Measurements from ENCODE around the gene POU6F2.

DNA sequence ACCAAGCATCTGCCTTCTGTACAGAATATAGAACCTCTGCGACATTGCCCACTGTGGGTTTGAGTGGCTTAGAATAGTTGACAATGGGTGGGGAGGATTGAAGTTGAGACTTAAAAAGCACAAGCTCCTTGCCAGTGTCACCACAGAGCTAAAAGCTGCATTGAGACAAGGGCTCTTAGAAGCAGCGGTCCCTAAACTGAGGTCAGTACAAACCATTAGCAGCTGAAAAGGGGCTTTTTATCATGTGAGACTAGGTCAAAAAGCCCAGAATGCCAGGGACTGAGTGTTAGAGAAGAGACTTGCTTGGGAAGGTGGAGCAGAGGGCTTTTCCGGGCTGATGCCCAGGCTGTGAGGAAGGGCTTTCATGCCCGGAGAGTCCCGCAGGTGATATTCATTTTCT is 91.3 kb downstream of the POU6F2 start:
- TF ChIP-seq CTCF (IDR thresholded peaks at IDR 0.05 in 2 of 3, conservative IDR thresholded peaks at IDR 0.05 in 1 of 3; ENCODE audit: borderline replicate concordance in 1 of 3, insufficient read depth in 1 of 3, low read depth in 2 of 3, low read length in 2 of 3) (no peak), ZNF274 (IDR thresholded peaks at IDR 0.05; ENCODE audit: low read depth, low read length) (no peak), POLR2AphosphoS5 (IDR thresholded peaks at IDR 0.05; ENCODE audit: low read depth, low read length) (no peak), YY1 (IDR thresholded peaks at IDR 0.05; ENCODE audit: extremely low read depth, insufficient replicate concordance, low read depth, low read length) (no peak), RAD21 (IDR thresholded peaks at IDR 0.05; ENCODE audit: low read depth) (no peak), JUND (IDR thresholded peaks at IDR 0.05) (no peak), EZH2phosphoT487 (IDR thresholded peaks at IDR 0.05; ENCODE audit: borderline replicate concordance) (no peak), CEBPB (IDR thresholded peaks at IDR 0.05; ENCODE audit: low read depth) (no peak), EZH2 (IDR thresholded peaks at IDR 0.05) (no peak), SP1 (IDR thresholded peaks at IDR 0.05; ENCODE audit: low read depth) (no peak), EGR1 (IDR thresholded peaks at IDR 0.05; ENCODE audit: low read depth) (no peak), TCF7L2 (IDR thresholded peaks at IDR 0.05; ENCODE audit: borderline replicate concordance, extremely low read depth, insufficient read depth, insufficient read length) (no peak)
